Measurements from ENCODE around the gene FKBP1B.
"Not testable (repeated sequence)": the region's sequence is repeated elsewhere in the genome, so short reads cannot be mapped to it uniquely, and the experiment has no call there.

FKBP1B gene

GRCh38 chr2:24105816-24106215, 56.3 kb downstream of the FKBP1B start:
- no peak for DNase-seq

GRCh38 chr2:24106786-24107185, 57.2 kb downstream of the FKBP1B start:
- no peak for DNase-seq

DNA sequence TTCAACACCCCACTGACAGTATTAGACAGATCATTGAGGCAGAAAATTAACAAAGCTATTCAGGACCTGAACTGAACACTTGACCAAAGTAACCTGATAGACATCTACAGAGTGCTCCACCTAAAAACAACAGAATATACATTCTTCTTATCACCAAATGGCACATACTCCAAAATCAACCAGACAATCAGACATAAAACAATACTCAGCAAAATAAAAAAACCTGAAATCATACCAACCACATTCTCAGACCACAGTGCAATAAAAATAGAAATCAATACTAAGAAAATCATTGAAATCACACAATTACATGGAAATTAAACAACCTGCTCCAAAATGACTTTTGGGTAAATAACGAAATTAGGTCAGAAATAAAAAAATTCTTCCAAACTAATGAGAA, 57.8 kb downstream of the FKBP1B start:
- DNase-seq: no peak

DNA sequence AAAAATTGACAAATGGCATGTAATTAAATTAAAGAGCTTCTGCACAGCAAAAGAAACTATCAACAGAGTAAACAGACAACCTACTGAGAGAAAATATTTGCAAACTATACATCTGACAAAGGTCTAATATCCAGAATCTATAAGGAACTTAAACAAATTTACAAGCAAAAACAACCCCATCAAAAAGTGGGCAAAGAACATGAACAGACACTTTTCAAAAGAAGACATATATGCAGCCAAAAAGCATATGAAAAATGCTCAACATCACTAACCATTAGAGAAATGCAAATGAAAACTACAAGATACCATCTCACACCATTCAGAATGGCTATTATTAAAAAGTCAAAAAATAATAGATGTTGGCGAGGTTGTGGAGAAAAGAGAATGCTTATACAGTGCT, 59.9 kb downstream of the FKBP1B start:
- DNase-seq: not testable (repeated sequence)

- no peak for DNase-seq
Measured at GRCh38 chr2:24110660-24111303, 61.2 kb downstream of the FKBP1B start.

DNA sequence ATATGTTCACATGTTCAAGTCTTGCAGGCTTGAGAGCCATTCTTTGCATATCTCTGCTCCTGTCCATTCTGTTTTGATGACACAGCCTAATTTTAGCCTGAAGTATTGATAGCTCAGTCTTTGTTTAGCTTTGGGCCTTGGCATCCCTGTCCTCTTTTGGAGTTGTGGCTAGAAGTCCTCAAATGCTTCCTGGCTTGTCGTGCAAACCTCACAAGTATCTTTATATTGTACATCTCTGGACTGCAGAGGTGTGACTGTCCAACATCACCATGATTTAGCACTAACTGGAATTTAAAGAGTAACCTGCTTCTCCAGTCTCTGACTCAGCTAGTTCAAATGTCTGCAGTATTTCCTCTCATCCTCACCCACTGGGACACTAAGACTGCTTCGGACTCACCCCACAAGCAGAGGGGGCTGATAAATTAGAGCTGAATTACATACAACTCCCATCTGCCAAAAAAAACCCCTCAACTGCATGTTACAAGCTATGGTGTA, 61.9 kb downstream of the FKBP1B start:
- DNase-seq: no peak

All from activated T-cell treated with anti-CD3 and anti-CD28 coated beads for 4 hours (primary cell).